Measurements from ENCODE around the gene WNT1. TPM values are rescaled to one million over a fixed set of nuclear protein-coding genes. Genes with fewer than 3 reads are reported as not detected.

WNT1 gene

DNA sequence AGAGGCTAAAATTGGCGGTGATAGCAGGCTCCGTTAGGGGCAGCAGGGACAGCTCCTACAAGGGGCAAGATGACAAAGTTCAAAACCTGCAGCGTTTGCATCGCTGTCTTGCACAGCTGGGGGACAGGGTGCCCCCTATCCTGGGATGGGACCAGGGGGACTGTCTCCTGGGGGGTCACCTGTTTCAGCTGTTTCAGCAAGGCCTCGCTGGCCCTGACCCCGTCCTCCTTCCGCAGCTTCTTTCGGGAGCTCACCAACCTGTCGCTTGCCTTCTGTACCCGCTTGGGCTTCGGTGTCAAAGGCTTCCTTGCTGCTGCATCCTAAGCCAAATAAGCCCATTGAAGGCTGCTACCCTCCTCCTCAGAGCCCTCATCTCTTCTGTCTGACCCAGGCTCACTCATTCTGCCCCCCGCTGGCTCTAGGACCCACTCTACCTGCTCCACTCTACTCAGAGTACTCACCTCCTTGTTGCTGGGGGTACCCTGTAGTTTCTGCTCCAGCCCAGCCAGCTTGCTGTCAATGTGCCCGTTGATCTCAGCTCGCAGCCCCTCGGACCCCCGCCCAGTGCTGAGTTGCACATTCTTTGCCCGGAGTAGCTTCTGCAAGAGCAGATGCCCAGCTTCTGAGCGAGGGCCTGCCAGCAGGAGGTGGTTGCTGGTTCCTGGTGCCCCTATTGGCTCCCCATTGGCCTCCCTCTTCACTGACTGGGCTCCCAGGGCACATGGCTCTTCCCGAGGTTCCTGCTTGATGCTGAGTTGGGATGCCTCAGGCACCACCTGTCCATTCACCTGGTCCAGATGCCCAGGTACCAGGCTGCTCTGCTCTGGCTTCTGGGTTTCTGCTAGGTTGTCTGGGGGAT, 52.8 kb downstream of the WNT1 start:
- H3K4me3 ChIP-seq (ENCODE audit: insufficient read depth in 1 of 2, low read depth in 1 of 2, low read length in 2 of 2), result no peak overlapping the region
- H3K23ac ChIP-seq (ENCODE audit: low read length in 2 of 2), result no peak overlapping the region
- peaks cover 2% of the 10 kb centered on the region for H3K4me1 ChIP-seq (ENCODE audit: control insufficient read depth, insufficient read depth, low read depth, low read length)
- H3K14ac ChIP-seq (ENCODE audit: low read length in 2 of 2), result no peak overlapping the region
- H2AFZ ChIP-seq (ENCODE audit: low read depth, low read length), result no peak overlapping the region
- no peaks in the 10 kb centered on the region for H3K9me3 ChIP-seq (ENCODE audit: control insufficient read depth, low read length)
- H3K4ac ChIP-seq (ENCODE audit: low read depth in 1 of 2, low read length in 2 of 2), result no peak overlapping the region
- H3K27me3 ChIP-seq (ENCODE audit: control insufficient read depth in 1 of 2, insufficient read depth in 1 of 2, low read length in 2 of 2), result no peaks in the 10 kb centered on the region
- no peak overlapping the region for H3K9ac ChIP-seq (ENCODE audit: low read length)
- H3K18ac ChIP-seq (ENCODE audit: low read depth in 1 of 2, low read length in 2 of 2), result no peak overlapping the region
- H3K4me2 ChIP-seq (ENCODE audit: low read length, poor library complexity, severe bottlenecking), result no peak overlapping the region
- H2BK15ac ChIP-seq (ENCODE audit: low read depth, poor library complexity, severe bottlenecking), result no peak overlapping the region
- H2AK5ac ChIP-seq (ENCODE audit: low read length, severe bottlenecking), result no peak overlapping the region
- no peak overlapping the region for H4K8ac ChIP-seq (ENCODE audit: low read length)
- H2BK5ac ChIP-seq (ENCODE audit: low read depth, low read length, poor library complexity, severe bottlenecking), result no peak overlapping the region
- H4K91ac ChIP-seq (ENCODE audit: low read length), result no peak overlapping the region
- H2BK120ac ChIP-seq (ENCODE audit: low read depth, low read length), result no peak overlapping the region
- H3K79me1 ChIP-seq (replicated peaks; ENCODE audit: low read length, poor library complexity, severe bottlenecking), result peaks cover 67% of the 10 kb centered on the region
- H3K27ac ChIP-seq (ENCODE audit: low read length, poor library complexity, severe bottlenecking), result no peak overlapping the region
- H2BK12ac ChIP-seq (ENCODE audit: low read length in 2 of 2), result no peak overlapping the region
- DNase-seq, result no peak
- peaks cover 84 to 98% of the 10 kb centered on the region in 2 experiments for H3K36me3 ChIP-seq (ENCODE audit: control insufficient read depth in 1 of 2, insufficient read depth in 2 of 2, low read depth in 1 of 2, low read length in 2 of 2)
- 97% methylated on average over 19 of the region's 19 CpGs for WGBS

DNA sequence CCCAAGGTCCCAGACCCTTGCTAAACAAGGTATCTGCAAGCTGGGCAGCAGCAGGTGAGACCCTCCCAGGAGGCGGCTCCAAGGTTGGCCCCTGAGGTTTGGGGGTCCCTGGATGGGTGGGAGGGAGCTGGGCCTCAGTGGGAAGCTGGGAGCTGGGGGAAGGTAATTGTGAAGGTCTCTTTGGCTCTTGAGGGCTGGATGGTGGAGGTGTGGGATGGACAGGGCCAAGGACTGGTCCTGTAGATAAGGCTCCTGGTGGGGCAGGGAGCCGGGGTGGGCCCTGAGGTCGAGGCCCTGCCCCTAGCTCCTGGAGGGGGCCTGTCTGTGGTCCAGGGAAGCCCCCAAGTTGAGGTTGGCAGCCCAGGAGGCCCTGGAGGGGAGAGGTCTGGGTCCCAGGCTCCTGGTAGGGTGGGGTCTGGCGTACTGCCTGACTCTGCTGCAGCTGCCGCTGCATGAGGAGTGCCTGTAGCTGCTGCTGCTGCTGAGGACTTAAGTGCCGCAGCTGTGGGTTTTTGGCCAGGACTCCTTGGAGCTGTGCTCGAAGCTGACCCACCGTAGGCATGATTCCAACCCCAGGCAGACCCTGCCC, 53.5 kb downstream of the WNT1 start:
- no peak overlapping the region for H3K4ac ChIP-seq (ENCODE audit: low read depth in 1 of 2, low read length in 2 of 2)
- no peak overlapping the region for H2BK15ac ChIP-seq (ENCODE audit: low read depth, poor library complexity, severe bottlenecking)
- no peak overlapping the region for H4K8ac ChIP-seq (ENCODE audit: low read length)
- no peak overlapping the region for H2AK5ac ChIP-seq (ENCODE audit: low read length, severe bottlenecking)
- no peak overlapping the region for H2BK5ac ChIP-seq (ENCODE audit: low read depth, low read length, poor library complexity, severe bottlenecking)
- peaks cover 2% of the 10 kb centered on the region for H3K4me1 ChIP-seq (ENCODE audit: control insufficient read depth, insufficient read depth, low read depth, low read length)
- H3K18ac ChIP-seq (ENCODE audit: low read depth in 1 of 2, low read length in 2 of 2), result no peak overlapping the region
- no peak overlapping the region for H3K27ac ChIP-seq (ENCODE audit: low read length, poor library complexity, severe bottlenecking)
- no peak for DNase-seq
- H3K23ac ChIP-seq (ENCODE audit: low read length in 2 of 2), result no peak overlapping the region
- H2BK120ac ChIP-seq (ENCODE audit: low read depth, low read length), result no peak overlapping the region
- H3K4me3 ChIP-seq (ENCODE audit: insufficient read depth in 1 of 2, low read depth in 1 of 2, low read length in 2 of 2), result no peak overlapping the region
- H2BK12ac ChIP-seq (ENCODE audit: low read length in 2 of 2), result no peak overlapping the region
- H3K9ac ChIP-seq (ENCODE audit: low read length), result no peak overlapping the region
- H3K4me2 ChIP-seq (ENCODE audit: low read length, poor library complexity, severe bottlenecking), result no peak overlapping the region
- H3K36me3 ChIP-seq (ENCODE audit: control insufficient read depth in 1 of 2, insufficient read depth in 2 of 2, low read depth in 1 of 2, low read length in 2 of 2), result peaks cover 76 to 96% of the 10 kb centered on the region in 2 experiments
- H3K14ac ChIP-seq (ENCODE audit: low read length in 2 of 2), result no peak overlapping the region
- WGBS, result 98% methylated on average over 8 of the region's 8 CpGs
- H3K9me3 ChIP-seq (ENCODE audit: control insufficient read depth, low read length), result no peaks in the 10 kb centered on the region
- H2AFZ ChIP-seq (ENCODE audit: low read depth, low read length), result no peak overlapping the region
- peaks cover 64% of the 10 kb centered on the region for H3K79me1 ChIP-seq (replicated peaks; ENCODE audit: low read length, poor library complexity, severe bottlenecking)
- H3K27me3 ChIP-seq (ENCODE audit: control insufficient read depth in 1 of 2, insufficient read depth in 1 of 2, low read length in 2 of 2), result no peaks in the 10 kb centered on the region
- no peak overlapping the region for H4K91ac ChIP-seq (ENCODE audit: low read length)

Small RNA genes lying within 50 kb of the gene (small RNA-seq; reads per million reads assigned to genes)
- gene RNU6-940P (ENCODE audit: low read depth), result not detected

All from mesenchymal stem cell (in vitro differentiated cells and primary cell).